Measurements from ENCODE around the gene SLC27A4. TPM values are rescaled to one million over a fixed set of nuclear protein-coding genes. Genes with fewer than 3 reads are reported as not detected.

SLC27A4 gene
- total RNA-seq: 44.3 TPM

DNA sequence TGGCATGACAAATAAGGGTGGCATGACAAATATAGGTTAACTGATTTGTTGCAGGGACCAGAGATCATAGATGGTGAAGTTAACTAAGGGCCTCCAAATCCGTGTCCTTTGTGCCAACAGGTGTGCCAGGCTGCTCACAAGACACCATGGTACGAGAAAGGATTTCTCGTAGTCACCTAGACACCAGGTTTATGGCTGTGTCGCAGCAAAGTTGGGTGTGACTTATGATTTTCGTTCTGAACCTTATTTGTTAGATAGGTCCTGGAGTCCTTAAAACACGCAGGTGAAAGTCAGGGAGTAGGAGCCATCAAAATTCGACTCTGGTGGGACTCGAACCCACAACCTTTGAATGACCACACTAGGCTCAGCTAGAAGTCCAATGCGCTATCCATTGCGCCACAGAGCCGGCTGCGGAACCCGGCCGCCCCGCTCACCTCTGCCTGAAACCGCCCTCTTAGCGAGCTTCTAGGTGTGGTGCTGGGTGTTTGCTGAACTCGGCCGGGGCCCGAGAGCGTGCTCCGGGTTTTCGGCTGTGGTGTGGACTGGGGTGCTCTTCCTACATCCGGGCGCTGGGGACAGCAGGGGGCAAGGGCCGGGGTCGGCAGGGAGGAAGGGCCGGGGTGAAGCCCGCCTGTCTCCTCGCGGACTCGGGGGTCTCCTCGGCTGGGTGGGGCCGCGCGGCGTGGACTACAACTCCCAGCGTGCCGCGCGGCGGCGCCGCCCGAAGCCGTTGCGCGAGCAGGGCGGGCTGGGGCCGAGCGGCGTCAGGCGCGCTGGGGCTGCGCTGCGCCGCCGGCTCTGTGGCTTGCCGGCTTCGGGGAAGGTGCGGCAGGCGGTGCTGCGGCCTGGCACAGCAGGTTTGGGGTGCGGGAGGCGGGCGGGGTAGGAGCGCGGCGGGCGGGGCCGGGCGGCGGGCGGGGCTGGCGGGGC is at the start of gene SLC27A4:
Gene SLC27A4 (plus strand): TSS at position 767 of the 930 bp plus-strand sequence. CDS start 2,606 bp downstream, outside the sequence.

DNA sequence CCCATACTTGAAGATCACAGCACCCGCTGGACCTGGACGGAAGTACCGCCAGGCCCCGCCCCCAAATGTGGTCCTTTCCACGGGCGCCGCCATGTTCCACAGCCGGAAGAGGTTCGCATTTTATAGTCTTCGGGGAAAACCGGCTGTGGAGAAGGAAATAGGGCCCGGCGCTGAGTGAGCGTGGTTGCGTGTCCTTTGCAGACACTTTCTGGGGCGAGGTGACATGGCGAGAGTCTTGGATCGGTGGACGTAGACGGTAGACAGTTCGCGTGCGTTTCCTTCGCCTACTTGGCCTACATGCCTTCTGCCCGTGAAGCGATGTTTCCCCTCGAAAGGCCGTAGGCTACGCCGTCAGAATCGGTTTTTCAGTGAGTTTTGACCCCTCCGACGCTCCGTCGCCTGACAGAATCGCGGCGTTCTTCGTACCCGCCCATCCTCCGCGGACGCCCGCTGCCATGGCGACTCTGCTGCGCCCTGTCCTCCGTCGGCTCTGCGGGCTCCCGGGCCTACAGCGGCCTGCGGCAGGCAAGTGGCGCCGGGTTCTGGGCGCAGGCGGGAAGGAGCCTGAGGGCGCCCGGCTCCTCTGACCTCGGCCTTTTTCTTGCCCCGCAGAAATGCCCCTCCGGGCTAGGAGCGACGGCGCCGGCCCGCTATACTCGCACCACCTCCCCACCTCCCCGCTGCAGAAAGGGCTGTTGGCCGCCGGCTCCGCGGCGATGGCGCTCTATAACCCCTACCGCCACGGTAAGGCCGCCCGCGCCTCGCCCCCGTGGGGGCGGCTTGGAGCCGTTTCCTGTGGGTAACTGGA is 17.7 kb upstream of the SLC27A4 start, which contains the start of the genes COQ4 and TRUB2:
Gene COQ4 (plus strand): TSS at position 436 of the 808 bp plus-strand sequence. CDS start 20 bp downstream, at position 456.
Gene TRUB2 (minus strand): TSS at position 44 of the 808 bp plus-strand sequence. CDS start 39 bp downstream, at position 5.

DNA sequence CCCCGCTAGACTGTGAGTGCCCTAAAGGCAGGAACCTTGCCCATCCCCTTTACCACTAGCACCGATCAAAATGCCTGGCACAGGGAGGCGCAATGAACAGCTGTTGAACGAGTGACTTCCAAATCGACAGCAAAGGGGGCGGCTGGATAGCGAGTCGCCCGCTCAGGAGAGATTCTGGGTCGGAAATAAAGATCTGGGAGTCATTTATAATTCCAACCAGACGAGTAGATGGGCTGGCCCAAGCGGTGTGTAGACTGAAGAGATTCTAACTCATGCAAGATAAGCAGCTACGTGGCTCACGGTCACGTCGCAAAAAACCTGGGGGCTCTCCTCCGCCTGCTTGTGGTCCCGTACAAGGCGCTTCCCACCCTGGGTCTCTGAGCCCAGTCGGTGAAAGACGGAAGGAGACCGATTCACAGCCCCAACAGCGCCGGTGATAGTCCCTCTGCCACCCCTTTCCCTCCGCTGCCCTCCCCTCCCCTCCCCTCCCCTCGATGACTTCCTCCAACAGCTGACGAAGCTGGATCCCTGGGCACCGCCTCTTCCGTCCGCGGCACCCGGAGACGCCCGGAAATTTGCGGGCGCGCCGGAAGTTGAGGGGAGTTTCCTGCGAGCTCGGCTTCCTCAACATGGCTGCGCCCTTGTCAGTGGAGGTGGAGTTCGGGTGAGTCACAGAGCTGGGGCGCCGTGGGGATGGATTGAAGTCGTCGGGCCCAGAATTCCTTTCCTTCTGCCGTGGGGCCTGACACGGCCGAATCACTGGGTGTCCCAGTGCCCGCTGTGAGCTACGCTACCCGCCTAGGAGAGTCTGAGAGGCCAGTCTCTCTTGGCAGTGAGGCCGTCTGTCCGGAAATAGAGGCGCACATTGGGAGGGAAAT is 30.7 kb downstream of the SLC27A4 start, which contains the start of gene URM1:
Gene URM1 (plus strand): TSS at position 623 of the 878 bp plus-strand sequence. CDS start 7 bp downstream, at position 630.

Other genes starting within 250 kb of the SLC27A4 start
- 56.5 TPM for gene PTGES2, start 212.8 kb upstream of the SLC27A4 start, total RNA-seq
- not detected for gene LCN2, start 191.1 kb upstream of the SLC27A4 start, total RNA-seq
- 62.7 TPM for gene BBLN, start 180.3 kb upstream of the SLC27A4 start, total RNA-seq
- gene CIZ1, start 149.0 kb upstream of the SLC27A4 start, total RNA-seq: 22.6 TPM
- gene DNM1, start 137.1 kb upstream of the SLC27A4 start, total RNA-seq: 155 TPM
- gene GOLGA2, start 64.5 kb upstream of the SLC27A4 start, total RNA-seq: 61.8 TPM
- 8.5 TPM for gene SWI5, start 64.3 kb upstream of the SLC27A4 start, total RNA-seq
- gene TRUB2, start 18.1 kb upstream of the SLC27A4 start, total RNA-seq: 18.0 TPM
- gene COQ4, start 17.7 kb upstream of the SLC27A4 start, total RNA-seq: 24.9 TPM
- 20.1 TPM for gene URM1, start 30.8 kb downstream of the SLC27A4 start, total RNA-seq
- 10.4 TPM for gene CERCAM, start 80.3 kb downstream of the SLC27A4 start, total RNA-seq
- 25.1 TPM for gene ODF2, start 115.5 kb downstream of the SLC27A4 start, total RNA-seq
- 21.9 TPM for gene GLE1, start 164.2 kb downstream of the SLC27A4 start, total RNA-seq
- gene SPTAN1, start 212.1 kb downstream of the SLC27A4 start, total RNA-seq: 867 TPM